Measurements from ENCODE around the gene DPF1.

DPF1 gene

DNA sequence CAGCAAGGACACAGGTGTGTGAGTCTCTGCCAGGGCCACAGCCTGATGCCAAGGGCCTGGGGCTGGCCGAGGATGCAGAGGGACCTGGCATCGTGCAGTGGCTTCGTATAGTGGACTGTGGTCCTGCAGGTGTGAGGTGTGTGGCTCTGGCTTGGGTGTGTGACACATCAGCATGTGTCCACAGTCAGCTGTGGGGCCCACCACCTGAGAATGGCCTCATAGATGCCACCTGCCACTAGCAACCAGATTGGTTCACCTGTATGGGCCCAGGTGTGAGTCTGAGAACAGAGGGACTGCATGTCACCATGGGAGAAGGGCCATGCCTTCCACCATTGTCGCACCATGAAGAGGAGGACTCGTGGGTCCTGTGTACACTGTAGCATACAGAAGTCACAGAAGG lies 29.8 kb upstream of the DPF1 start:
- Mint-ChIP-seq H3K36me3 (no peaks in the 10 kb centered on the region), H3K27ac (no peak overlapping the region), H3K4me3 (no peak overlapping the region), H3K4me1 (no peaks in the 10 kb centered on the region), H3K9me3 (no peaks in the 10 kb centered on the region), H3K27me3 (peaks cover 21% of the 10 kb centered on the region)

- Mint-ChIP-seq H3K36me3 (no peaks in the 10 kb centered on the region), H3K4me3 (no peak overlapping the region), H3K4me1 (no peaks in the 10 kb centered on the region), H3K9me3 (no peaks in the 10 kb centered on the region), H3K27ac (no peak overlapping the region), H3K27me3 (peaks cover 21% of the 10 kb centered on the region)
Observed at GRCh38 chr19:38252941-38253691, 29.1 kb upstream of the DPF1 start.

DNA sequence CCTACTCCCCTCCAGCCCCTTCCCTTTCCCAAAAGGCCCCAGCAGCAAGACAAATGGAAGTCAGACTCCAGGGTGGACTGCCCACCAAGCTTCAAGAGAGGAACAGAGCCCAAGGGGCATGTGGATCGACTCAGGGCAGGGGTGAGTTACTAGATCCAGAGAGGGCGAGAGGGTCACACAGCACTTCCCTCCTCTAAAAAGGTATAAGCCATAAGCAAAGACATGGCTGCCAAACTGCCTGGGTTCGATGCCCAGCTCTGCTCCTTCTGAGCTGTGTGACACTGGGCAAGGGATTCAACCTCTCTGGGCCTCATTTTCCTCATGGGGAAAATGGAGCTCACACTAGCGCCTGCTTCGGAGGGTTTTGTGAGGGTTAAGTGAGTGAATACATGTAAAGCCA lies 28.4 kb upstream of the DPF1 start:
- Mint-ChIP-seq H3K27me3 (peaks cover 19% of the 10 kb centered on the region), H3K4me3 (no peak overlapping the region), H3K27ac (no peak overlapping the region), H3K36me3 (no peaks in the 10 kb centered on the region), H3K9me3 (no peaks in the 10 kb centered on the region), H3K4me1 (no peaks in the 10 kb centered on the region)

- Mint-ChIP-seq H3K4me1 (no peaks in the 10 kb centered on the region), H3K27me3 (peaks cover 11% of the 10 kb centered on the region), H3K36me3 (no peaks in the 10 kb centered on the region), H3K27ac (no peak overlapping the region), H3K9me3 (no peaks in the 10 kb centered on the region), H3K4me3 (no peak overlapping the region)
Observed at GRCh38 chr19:38251564-38252051, 27.6 kb upstream of the DPF1 start.

- no peak overlapping the region for H3K27ac Mint-ChIP-seq
Observed at GRCh38 chr19:38250821-38251563, 27.0 kb upstream of the DPF1 start.

GRCh38 chr19:38250428-38250820 lies 26.4 kb upstream of the DPF1 start:
- Mint-ChIP-seq H3K4me1 (no peaks in the 10 kb centered on the region), H3K27ac (no peak overlapping the region), H3K9me3 (no peaks in the 10 kb centered on the region), H3K36me3 (no peaks in the 10 kb centered on the region), H3K4me3 (no peak overlapping the region), H3K27me3 (peaks cover 7% of the 10 kb centered on the region)

More at GRCh38 chr19:38250821-38251563, 27.0 kb upstream of the DPF1 start:
- H3K4me1 Mint-ChIP-seq, result no peaks in the 10 kb centered on the region
- H3K4me3 Mint-ChIP-seq, result no peak overlapping the region
- H3K27me3 Mint-ChIP-seq, result peaks cover 11% of the 10 kb centered on the region
- H3K36me3 Mint-ChIP-seq, result no peaks in the 10 kb centered on the region
- H3K9me3 Mint-ChIP-seq, result no peaks in the 10 kb centered on the region

DNA sequence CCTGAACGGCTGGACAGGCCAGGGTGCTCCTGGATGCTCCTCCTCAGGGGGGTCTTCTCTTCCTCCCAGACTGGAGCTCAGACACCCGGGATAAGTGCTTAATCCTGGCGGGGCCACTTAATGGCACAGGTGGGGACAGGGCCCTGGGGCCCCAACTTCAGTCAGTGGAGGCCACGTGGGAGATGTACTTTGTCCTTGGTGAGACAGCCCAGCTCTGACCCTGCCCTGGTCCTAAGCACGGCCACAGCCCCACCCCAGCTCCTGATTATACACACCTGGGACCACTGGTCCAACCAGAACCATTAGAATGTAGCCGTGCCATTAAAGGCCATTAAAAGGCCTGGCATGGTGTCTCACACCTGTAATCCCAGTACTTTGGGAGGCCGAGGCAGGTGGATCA lies 24.4 kb upstream of the DPF1 start:
- H3K9me3 Mint-ChIP-seq, result no peaks in the 10 kb centered on the region
- no peak overlapping the region for H3K27ac Mint-ChIP-seq
- H3K4me1 Mint-ChIP-seq, result peaks cover 5% of the 10 kb centered on the region
- H3K27me3 Mint-ChIP-seq, result peaks cover 2% of the 10 kb centered on the region
- no peak overlapping the region for H3K4me3 Mint-ChIP-seq
- no peaks in the 10 kb centered on the region for H3K36me3 Mint-ChIP-seq

DNA sequence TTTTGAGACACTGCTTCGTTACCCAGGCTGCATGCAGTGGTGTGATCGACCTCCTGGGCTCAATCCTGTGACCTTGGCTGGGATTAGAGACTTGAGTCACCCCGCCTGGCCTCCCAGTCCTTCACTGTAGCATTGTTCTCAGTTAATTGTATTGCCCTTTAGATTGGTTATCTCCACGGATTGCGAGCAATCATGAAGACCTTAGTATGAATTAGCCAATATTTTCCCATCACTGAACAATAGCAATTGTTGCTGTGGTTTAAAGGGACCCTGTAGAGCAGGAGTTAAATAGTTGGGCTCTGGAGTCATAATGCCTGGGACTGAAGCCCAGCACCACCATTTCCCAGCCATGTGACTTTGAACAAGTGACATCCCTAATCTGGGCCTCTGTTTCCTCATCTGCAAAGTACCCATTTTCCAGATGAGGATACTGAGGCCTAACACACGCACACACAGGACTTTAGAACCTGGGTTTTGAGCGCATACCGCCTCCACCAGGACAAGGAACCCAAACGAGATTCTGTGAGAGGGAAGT lies 23.8 kb upstream of the DPF1 start:
- Mint-ChIP-seq H3K36me3 (no peaks in the 10 kb centered on the region), H3K4me3 (no peak overlapping the region), H3K9me3 (no peaks in the 10 kb centered on the region), H3K4me1 (peaks cover 5% of the 10 kb centered on the region), H3K27me3 (peaks cover 2% of the 10 kb centered on the region), H3K27ac (no peak overlapping the region)

DNA sequence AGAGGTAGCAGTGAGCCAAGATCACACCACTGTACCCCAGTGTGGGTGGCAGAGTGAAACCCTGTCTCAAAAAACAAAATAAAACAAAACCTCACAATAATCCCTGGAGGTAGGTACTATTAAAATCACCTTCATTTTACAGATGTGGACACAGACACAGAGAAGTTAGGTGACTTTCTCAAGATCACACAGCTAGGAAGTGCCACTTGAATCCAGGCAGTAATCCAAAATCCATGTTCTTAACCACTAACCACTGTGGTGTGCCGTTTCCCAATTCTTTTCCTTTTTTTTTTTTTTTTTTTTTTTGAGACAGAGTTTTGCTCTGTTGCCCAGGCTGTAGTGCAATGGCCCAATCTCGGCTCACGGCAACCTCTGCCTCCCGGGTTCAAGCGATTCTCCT lies 23.1 kb upstream of the DPF1 start:
- no peak overlapping the region for H3K4me3 Mint-ChIP-seq
- H3K36me3 Mint-ChIP-seq, result no peaks in the 10 kb centered on the region
- H3K27ac Mint-ChIP-seq, result no peak overlapping the region
- peaks cover 5% of the 10 kb centered on the region for H3K4me1 Mint-ChIP-seq
- H3K27me3 Mint-ChIP-seq, result no peaks in the 10 kb centered on the region
- no peaks in the 10 kb centered on the region for H3K9me3 Mint-ChIP-seq

- Mint-ChIP-seq H3K9me3 (no peaks in the 10 kb centered on the region), H3K4me1 (peaks cover 5% of the 10 kb centered on the region), H3K27me3 (no peaks in the 10 kb centered on the region), H3K27ac (no peak overlapping the region), H3K4me3 (no peak overlapping the region), H3K36me3 (no peaks in the 10 kb centered on the region)
Observed at GRCh38 chr19:38245826-38246498, 21.9 kb upstream of the DPF1 start.

DNA sequence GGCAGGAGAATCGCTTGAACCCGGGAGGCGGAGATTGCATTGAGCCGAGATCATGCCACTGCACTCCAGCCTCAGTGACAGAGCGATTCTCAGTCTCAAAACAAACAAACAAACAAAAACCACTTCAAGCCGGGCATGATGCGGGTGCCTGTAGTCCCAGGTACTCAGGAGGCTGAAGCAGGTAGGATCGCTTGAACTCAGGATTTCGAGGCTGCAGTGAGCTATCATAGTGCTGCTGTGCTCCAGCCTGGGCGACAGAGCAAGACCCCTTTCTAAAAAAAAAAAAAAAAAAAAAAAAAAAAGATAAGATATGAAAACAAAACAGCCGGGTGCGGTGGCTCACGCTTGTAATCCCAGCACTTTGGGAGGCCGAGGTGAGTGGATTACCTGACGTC lies 19.3 kb upstream of the DPF1 start:
- Mint-ChIP-seq H3K4me1 (peaks cover 5% of the 10 kb centered on the region), H3K9me3 (no peaks in the 10 kb centered on the region), H3K4me3 (no peak overlapping the region), H3K27me3 (no peaks in the 10 kb centered on the region), H3K27ac (no peak overlapping the region), H3K36me3 (no peaks in the 10 kb centered on the region)

DNA sequence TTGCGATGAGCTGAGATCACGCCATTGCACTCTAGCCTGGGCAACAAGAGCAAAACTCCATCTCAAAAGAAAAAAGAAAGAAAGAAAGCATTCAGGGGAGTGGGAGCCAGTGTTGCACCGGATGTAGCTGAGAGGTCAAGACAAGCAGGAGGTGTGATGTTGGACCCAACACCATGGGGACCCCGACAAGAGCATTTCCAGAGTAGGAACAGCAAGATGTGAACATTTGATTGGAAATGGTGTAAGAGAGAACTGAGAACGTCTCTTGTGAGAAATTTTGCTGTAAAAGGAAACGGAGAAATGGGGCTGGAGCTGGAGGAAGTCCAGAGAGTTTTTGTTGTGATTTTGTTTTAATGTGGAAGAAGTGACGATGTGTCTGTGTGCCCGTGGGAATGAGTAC lies 15.8 kb upstream of the DPF1 start:
- Mint-ChIP-seq H3K27ac (no peak overlapping the region), H3K4me1 (peaks cover 5% of the 10 kb centered on the region), H3K27me3 (no peaks in the 10 kb centered on the region), H3K9me3 (no peaks in the 10 kb centered on the region), H3K36me3 (no peaks in the 10 kb centered on the region), H3K4me3 (no peak overlapping the region)

DNA sequence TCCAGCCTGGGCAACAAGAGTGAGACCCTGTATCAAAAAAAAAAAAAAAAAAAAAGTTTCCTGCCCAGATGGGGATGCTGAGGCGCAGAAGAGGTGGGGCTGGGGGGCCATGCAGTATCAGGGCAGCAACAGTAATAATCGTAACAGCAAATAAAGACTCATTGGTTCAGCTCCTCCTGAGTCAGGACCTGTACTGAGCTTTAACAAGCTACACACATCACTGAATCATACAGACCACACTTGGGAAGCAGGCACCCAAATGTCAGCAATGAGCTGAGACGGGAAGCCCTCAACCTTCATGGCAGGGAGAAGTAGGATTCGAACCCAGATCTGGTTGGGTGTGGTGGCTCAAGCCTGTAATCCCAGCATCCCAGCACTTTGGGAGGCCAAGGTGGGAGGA lies 10.6 kb upstream of the DPF1 start:
- Mint-ChIP-seq H3K4me1 (no peaks in the 10 kb centered on the region), H3K4me3 (no peak overlapping the region), H3K27ac (no peak overlapping the region), H3K36me3 (no peaks in the 10 kb centered on the region), H3K27me3 (peaks cover 17% of the 10 kb centered on the region), H3K9me3 (no peaks in the 10 kb centered on the region)

DNA sequence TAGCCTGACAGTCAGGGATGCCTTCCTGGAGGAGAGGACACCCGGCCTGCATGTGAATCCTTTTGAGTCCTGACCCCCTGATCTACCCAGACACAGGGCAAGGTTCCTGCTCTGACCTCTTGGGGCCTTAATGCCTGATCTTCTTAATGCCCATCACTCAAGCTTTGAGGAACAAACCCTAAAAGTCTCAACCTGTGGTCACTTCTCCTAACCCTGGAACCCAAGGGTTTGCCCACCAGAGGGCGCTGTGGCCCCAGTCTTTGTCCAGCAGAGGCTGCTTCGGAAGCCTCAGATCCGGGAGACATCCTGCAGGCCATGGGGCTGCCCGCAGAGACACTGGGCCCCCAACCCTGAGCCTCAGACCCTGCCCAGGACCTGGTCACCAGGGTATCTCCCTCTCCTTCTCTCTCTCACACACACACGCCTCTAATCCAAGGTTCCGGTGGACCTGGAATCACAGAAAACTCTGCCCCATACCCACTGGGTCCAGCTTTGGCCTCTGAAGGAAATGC lies 9.8 kb upstream of the DPF1 start:
- no peaks in the 10 kb centered on the region for H3K36me3 Mint-ChIP-seq
- H3K4me3 Mint-ChIP-seq, result no peak overlapping the region
- H3K27ac Mint-ChIP-seq, result no peak overlapping the region
- H3K9me3 Mint-ChIP-seq, result no peaks in the 10 kb centered on the region
- H3K27me3 Mint-ChIP-seq, result peaks cover 19% of the 10 kb centered on the region
- H3K4me1 Mint-ChIP-seq, result peaks cover 3% of the 10 kb centered on the region

DNA sequence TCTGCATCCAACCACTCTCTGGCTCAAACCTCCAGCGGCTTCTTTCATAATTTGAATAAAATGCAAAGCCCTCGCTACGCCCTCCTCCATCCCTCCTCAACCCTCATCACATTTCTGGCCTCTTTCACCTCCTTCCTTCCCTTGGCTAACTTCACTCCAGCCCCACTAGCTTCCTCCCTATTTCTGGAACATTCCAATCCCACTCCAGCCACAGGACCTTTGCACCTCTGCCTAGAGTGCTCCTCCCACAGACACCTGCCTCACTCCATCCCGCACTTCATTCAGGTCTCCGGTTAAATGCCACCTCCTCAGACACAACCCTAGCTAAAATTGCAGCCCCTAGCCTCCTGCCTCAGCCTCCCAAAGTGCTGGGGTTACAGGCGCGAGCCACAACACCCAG lies 7.9 kb upstream of the DPF1 start:
- Mint-ChIP-seq H3K36me3 (no peaks in the 10 kb centered on the region), H3K4me1 (peaks cover 12% of the 10 kb centered on the region), H3K4me3 (no peak overlapping the region), H3K27ac (peak overlapping the region; percentile 77), H3K27me3 (peaks cover 26% of the 10 kb centered on the region), H3K9me3 (no peaks in the 10 kb centered on the region)
